ENCODE results near the gene TMEM42.

TMEM42 gene

DNA sequence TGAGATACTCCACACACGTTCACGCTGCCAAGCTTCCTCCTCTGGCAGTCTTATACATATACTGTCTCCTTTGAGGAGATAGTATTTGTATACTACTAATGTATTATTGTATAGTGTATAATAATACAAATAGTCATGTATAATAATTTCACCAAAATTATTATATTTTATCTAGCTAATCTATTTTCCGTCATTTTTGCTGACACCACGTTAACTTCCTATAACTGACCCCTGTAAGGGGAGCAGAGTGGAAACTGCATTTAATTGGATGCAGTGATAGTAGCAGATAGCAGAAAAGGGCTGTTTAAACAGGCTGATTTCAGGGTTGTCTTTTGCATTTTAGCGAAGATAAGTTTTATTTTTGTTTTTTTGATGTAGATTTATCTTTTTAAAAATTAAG, 30.5 kb upstream of the TMEM42 start:
- Histone ChIP-seq H3K27me3 (no peaks in the 10 kb centered on the region), H3K9me3 (no peaks in the 10 kb centered on the region), H3K36me3 (no peaks in the 10 kb centered on the region), H3K4me1 (no peaks in the 10 kb centered on the region), H3K27ac (no peak overlapping the region), H3K4me3 (no peak overlapping the region)
- intact Hi-C loops (cut with DNase I; ENCODE audit: low total_unique reads) = no loop called here
- TF ChIP-seq, protein P1, sequence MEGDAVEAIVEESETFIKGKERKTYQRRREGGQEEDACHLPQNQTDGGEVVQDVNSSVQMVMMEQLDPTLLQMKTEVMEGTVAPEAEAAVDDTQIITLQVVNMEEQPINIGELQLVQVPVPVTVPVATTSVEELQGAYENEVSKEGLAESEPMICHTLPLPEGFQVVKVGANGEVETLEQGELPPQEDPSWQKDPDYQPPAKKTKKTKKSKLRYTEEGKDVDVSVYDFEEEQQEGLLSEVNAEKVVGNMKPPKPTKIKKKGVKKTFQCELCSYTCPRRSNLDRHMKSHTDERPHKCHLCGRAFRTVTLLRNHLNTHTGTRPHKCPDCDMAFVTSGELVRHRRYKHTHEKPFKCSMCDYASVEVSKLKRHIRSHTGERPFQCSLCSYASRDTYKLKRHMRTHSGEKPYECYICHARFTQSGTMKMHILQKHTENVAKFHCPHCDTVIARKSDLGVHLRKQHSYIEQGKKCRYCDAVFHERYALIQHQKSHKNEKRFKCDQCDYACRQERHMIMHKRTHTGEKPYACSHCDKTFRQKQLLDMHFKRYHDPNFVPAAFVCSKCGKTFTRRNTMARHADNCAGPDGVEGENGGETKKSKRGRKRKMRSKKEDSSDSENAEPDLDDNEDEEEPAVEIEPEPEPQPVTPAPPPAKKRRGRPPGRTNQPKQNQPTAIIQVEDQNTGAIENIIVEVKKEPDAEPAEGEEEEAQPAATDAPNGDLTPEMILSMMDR (IDR thresholded peaks at IDR 0.05) = no peak
- no peak for DNase-seq

DNA sequence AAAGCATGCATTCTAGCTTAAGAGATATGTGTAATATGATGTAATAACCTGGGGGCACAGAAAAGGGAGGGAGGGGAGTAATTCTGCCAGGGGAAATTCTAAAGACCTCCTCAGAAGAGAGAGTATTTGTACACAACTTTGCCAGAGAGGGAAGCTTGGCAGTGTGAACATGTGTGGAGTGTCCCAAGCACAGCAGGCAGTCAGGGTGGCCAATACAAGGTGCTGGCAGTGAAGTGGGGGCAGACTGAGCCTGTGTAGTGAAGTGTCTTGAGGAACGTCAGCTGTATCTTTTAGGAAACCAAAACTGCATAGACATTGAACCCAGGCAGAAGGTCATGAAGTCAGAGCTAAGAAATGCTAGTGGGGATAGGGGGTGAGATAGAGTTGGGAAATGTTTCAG, 29.7 kb upstream of the TMEM42 start:
- TF ChIP-seq, protein P1 (IDR thresholded peaks at IDR 0.05) = no peak
- no peak for DNase-seq
- peaks cover 0 to 6% (median 6%) of the 10 kb centered on the region in 3 donors for H3K9me3 ChIP-seq
- no peak overlapping the region for H3K27ac ChIP-seq
- intact Hi-C loops (cut with DNase I; ENCODE audit: low total_unique reads) = no loop called here
- H3K4me1 ChIP-seq = no peaks in the 10 kb centered on the region
- H3K4me3 ChIP-seq = no peak overlapping the region
- H3K27me3 ChIP-seq = no peaks in the 10 kb centered on the region
- no peaks in the 10 kb centered on the region for H3K36me3 ChIP-seq

- Histone ChIP-seq H3K36me3 (no peaks in the 10 kb centered on the region), H3K4me3 (no peak overlapping the region), H3K9me3 (peaks cover 0 to 6% (median 6%) of the 10 kb centered on the region in 3 donors), H3K4me1 (no peaks in the 10 kb centered on the region), H3K27ac (no peak overlapping the region), H3K27me3 (no peaks in the 10 kb centered on the region)
- TF ChIP-seq, protein P1 (IDR thresholded peaks at IDR 0.05) = no peak
- intact Hi-C loops (cut with DNase I; ENCODE audit: low total_unique reads) = no loop called here
- DNase-seq = no peak
Measured at GRCh38 chr3:44832965-44833364, 28.7 kb upstream of the TMEM42 start.

DNA sequence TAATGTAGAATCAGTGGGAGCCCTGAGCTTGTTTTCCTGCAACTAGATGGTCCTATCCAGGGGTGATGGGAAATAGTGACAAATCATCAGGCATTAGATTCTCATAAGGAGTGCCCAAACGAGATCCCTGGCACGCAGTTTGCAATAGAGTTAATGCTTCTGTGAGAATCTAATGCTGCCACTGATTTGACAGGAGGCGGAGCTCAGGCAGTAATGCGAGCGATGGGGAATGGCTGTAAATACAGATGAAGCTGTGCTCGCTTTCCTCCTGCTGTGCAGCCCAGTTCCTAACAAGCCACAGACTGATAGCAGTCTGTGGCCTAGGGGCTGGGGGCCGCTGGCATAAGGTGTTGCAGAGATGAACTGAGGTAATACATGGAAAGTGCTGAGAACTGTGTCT, 28.3 kb upstream of the TMEM42 start:
- intact Hi-C loops (cut with DNase I; ENCODE audit: low total_unique reads) = no loop called here
- peaks cover 0 to 6% (median 6%) of the 10 kb centered on the region in 3 donors for H3K9me3 ChIP-seq
- no peak for DNase-seq
- TF ChIP-seq, protein P1 (IDR thresholded peaks at IDR 0.05) = no peak
- no peak overlapping the region for H3K27ac ChIP-seq
- no peaks in the 10 kb centered on the region for H3K27me3 ChIP-seq
- no peak overlapping the region for H3K4me3 ChIP-seq
- H3K36me3 ChIP-seq = no peaks in the 10 kb centered on the region
- H3K4me1 ChIP-seq = no peaks in the 10 kb centered on the region

DNA sequence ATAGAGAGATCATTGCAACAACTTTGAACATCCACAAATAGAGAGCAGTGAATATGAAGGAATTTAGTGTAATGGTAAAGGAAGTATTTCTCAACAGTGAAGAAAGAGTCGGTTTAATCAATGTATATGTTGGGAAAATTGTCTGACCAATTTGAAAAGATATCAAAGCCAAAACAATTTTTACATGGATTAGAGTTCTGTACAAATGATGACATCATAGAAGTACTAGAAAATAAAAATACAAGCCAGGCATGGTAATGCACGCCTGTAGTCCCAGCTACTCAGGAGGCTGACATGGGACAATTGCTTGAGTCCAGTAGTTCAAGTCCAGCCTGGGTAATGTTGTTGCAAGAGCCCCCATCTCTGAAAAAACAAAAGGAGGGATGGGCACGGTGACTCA, 26.0 kb upstream of the TMEM42 start:
- Histone ChIP-seq H3K4me1 (no peaks in the 10 kb centered on the region), H3K4me3 (no peak overlapping the region), H3K36me3 (no peaks in the 10 kb centered on the region), H3K27ac (no peak overlapping the region), H3K27me3 (no peaks in the 10 kb centered on the region), H3K9me3 (peaks cover 0 to 6% (median 6%) of the 10 kb centered on the region in 3 donors)
- TF ChIP-seq, protein P1 (IDR thresholded peaks at IDR 0.05) = no peak
- DNase-seq = no peak
- intact Hi-C loops (cut with DNase I; ENCODE audit: low total_unique reads) = no loop called here

- Histone ChIP-seq H3K4me3 (no peak overlapping the region), H3K27me3 (no peaks in the 10 kb centered on the region), H3K27ac (no peak overlapping the region), H3K9me3 (no peaks in the 10 kb centered on the region), H3K4me1 (peaks cover 0 to 2% (median 0%) of the 10 kb centered on the region in 4 donors), H3K36me3 (no peaks in the 10 kb centered on the region)
- intact Hi-C loops (cut with DNase I; ENCODE audit: low total_unique reads) = no loop called here
- TF ChIP-seq, protein P1 (IDR thresholded peaks at IDR 0.05) = no peak
- no peak for DNase-seq
Measured at GRCh38 chr3:44842376-44842775, 19.3 kb upstream of the TMEM42 start.
